Erythroblast (primary cell): ENCODE measurements around the gene ICAM4.
"Not testable (repeated sequence)": the region's sequence is repeated elsewhere in the genome, so short reads cannot be mapped to it uniquely, and the experiment has no call there.

Experiments used
- GATA1 ChIP-seq: IDR thresholded peaks from 2 replicates; pipeline ENCODE4 v1.6.1; 2011; ENCODE audit warnings: low read depth, mild to moderate bottlenecking, control low read depth, low read length, moderate library complexity
- POLR2A ChIP-seq: IDR thresholded peaks from 2 replicates; pipeline ENCODE4 v1.6.1; 2011; ENCODE audit warnings: mild to moderate bottlenecking, low read length

GRCh38 chr19:10336725-10337124, 50.0 kb downstream of the ICAM4 start:
- TF ChIP-seq POLR2A, GATA1: not testable (repeated sequence)
